GM12872 (cell line): ENCODE results near the gene GPT2.

Experiments
- TF ChIP-seq, protein P1 (sequence below): IDR thresholded peaks from 3 replicates; pipeline ENCODE4 v1.5.1; 2011; ENCODE audit warnings: low read depth, mild to moderate bottlenecking, low read length, moderate library complexity; ENCODE audit not compliant: insufficient read depth

GPT2 gene, protein sequence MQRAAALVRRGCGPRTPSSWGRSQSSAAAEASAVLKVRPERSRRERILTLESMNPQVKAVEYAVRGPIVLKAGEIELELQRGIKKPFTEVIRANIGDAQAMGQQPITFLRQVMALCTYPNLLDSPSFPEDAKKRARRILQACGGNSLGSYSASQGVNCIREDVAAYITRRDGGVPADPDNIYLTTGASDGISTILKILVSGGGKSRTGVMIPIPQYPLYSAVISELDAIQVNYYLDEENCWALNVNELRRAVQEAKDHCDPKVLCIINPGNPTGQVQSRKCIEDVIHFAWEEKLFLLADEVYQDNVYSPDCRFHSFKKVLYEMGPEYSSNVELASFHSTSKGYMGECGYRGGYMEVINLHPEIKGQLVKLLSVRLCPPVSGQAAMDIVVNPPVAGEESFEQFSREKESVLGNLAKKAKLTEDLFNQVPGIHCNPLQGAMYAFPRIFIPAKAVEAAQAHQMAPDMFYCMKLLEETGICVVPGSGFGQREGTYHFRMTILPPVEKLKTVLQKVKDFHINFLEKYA

DNA sequence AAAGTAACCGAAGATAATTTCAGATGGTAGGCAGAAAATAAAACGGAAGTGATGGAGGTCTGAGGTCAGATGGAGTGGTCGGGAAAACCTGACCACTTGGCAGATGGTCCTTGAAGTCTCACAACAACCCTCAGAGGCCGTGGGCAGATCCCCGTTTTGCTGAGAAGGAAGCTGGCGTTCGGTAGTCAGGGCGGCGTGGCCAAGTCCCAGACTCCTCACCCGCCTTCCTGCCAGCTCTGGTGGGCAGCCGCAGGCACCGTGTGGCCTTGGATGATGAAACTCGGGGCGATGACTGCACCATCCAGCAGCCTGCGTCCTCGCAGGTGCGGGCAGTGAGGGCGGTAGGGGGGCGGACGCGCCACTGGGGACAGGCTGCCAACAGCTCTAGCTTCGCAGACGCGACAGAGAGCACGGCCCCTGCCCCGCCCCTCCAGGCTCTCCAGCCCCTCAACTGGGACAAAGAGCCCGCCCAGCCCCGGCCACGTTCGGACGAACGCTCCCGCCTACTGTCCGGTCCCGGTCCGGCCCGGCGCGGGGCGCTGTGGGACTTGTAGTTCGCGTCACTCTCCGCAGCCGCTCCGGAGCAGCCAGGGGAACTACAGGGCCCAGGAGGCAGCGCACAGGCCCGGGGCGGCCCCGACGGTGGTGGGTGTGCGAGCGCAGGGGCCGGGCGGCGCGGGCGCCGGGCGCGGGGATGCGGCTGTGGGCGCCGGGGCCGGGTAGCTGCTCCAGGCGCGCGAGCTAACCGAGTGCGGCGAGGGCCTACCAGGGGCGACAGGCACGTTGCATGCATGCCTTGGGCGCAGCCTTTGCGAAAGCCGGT lies at the start of gene GPT2:
Gene GPT2 (plus strand): TSS at position 673 of the 823 bp plus-strand sequence. CDS start 354 bp downstream, outside the sequence.
- TF ChIP-seq, protein P1, sequence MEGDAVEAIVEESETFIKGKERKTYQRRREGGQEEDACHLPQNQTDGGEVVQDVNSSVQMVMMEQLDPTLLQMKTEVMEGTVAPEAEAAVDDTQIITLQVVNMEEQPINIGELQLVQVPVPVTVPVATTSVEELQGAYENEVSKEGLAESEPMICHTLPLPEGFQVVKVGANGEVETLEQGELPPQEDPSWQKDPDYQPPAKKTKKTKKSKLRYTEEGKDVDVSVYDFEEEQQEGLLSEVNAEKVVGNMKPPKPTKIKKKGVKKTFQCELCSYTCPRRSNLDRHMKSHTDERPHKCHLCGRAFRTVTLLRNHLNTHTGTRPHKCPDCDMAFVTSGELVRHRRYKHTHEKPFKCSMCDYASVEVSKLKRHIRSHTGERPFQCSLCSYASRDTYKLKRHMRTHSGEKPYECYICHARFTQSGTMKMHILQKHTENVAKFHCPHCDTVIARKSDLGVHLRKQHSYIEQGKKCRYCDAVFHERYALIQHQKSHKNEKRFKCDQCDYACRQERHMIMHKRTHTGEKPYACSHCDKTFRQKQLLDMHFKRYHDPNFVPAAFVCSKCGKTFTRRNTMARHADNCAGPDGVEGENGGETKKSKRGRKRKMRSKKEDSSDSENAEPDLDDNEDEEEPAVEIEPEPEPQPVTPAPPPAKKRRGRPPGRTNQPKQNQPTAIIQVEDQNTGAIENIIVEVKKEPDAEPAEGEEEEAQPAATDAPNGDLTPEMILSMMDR, result 0 out of 3 replicates have a peak, but pooled peaks have one; percentile 10

DNA sequence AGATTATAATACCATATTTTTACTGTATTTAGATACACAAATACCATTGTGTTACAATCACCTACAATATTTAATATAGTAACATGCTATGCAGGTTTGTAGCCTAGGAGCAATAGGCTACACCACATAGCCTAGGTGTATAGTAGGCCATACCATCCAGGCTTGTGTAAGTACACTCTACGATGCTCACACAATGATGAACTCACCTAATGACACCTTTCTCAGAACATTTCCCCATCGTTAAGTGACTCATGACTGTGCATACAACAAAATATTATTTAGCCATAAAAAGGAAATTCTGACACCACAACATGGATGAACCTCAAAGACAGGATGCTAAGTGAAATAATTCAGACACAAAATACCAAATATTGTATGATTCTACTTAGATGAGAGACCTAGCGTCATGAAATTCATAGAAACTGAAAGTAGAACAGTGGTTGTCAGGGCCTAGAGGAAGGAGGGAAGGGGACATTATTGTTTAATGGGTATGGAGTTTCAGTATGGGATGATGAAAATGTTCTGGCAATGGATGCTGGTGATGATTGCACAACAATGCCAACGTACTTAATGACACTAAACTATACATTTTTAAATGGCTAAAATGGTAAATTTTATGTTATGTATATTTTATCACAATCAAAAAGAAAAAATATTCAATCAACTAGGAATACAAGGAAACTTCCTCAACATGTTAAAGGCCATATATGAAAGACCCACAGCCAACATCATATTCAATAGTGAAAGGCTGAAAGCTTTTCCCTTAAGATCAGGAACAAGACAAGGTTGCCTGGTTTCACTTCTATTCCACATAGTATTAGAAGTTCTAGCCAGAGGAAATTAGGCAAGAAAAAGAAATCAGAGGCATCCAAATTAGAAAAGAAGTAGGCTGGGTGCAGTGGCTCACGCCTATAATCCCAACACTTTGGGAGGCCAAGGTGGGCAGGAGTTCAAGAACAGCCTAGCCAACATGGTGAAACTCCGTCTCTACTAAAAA lies 47.3 kb upstream of the GPT2 start:
- TF ChIP-seq, protein P1, result no peak

DNA sequence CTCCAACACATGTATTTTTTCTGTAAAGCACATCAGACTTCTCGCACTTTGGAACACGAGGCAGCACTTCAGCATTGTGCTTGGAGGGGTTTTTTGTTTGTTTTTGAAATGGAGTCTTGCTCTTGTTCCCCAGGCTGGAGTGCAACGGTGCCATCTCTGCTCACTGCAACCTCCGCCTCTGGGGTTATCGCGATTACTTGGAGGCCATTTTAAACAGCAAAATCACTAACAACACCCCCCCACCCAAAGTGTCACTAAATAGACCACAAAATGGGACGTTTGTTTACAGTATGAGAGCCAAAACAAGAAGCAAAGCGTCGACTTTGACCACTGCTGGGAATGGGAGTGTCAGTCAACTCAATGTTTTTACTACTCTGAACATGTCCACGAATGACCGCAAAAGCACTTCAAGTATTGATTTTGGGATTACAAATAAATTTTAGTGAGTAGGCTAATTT lies 44.1 kb upstream of the GPT2 start:
- TF ChIP-seq, protein P1, result no peak

DNA sequence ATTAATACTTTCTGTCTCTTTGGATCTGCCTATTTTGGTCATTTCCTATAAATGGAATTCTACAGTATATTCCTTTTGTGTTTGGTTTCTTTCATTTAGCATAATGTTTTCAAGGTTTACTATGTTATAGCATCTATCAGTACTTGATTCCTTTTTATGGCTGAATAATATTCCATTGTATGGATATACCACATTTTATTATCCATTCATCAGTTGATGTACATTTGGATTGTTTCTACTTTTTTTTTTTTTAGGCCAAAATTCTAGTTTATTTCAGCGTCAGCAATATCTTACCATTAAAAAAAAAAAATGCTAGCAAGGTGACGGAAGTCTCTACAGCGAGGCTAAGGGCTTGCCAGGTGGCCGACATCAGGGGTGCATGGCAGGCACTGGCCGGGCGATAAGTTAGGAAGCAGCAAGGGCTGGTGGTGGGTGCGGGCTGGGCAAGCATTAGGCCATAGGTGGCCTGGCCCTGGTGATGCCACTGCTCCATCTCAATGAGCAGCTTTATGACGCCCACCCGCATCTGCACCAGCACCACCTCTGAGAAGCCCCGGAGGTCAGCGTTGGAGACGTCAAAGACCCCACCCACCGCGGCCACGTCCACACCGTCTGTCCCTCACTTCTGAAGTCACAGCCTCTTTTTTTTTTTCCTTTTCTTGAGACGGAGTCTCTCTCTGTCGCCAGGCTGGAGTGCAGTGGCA lies 41.8 kb upstream of the GPT2 start:
- TF ChIP-seq, protein P1, result no peak

DNA sequence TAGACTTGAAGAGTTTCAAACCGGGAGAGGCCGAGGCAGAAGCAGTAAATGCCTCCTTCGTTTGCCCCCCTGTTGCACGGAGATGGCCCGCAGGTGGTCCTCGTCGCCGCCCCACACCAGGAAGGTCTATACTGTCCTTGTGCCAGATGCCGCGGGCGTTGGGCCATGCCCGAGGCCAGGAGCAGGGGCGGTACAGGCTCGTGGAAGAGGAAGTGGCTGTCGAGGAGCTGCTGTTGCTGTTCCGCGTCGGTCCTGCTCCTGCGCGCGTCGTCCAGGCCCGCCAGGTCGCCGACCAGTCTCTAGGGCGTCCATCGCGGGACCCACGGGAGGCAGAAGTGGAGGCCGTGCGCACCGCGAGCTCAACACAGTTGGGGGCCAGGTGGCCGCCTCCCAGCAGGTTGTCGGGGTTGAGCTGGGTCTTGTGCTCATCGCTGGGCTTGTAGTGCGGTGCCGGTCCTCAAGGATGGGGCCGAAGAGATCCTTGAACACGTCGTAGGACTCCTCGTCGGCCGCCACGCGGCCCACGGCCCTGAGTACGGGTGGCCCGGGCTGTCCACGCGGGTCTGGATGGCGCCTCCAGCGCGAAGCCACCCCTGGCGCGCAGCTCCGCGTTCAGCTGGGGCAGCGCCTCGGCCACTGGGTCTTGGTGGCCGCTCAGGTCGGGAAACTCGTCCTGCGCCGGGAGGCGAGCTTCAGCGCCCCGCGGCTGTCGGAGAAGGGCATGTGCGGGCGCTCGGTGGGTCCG lies 40.1 kb upstream of the GPT2 start:
- TF ChIP-seq, protein P1, result no peak

DNA sequence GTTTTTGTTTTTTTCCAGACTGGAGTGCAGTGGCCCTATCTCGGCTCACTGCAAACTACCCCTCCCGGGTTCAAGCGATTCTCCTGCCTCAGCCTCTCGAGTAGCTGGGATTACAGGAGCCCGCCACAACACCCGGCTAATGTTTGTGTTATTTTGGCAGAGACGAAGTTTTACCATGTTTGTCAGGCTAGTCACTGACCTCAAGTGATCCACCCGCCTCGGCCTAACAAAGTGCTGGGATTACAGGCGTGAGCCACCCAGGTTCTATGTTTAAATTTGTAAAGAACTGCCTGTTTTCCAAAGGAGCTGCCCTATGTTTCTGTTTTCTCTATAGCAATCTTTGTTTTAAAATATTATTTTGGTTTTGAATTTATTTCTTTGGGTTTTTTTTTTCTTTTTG lies 39.4 kb upstream of the GPT2 start:
- TF ChIP-seq, protein P1, result no peak
